Measurements from ENCODE around the gene UGP2. TPM values are rescaled to one million over a fixed set of nuclear protein-coding genes. Genes with fewer than 3 reads are reported as not detected.
A peak's percentile ranks its signal among the peaks of the same experiment; 100 is the strongest.

UGP2 gene
- total RNA-seq, 1 experiment from 2014 or later: 89.5 TPM

DNA sequence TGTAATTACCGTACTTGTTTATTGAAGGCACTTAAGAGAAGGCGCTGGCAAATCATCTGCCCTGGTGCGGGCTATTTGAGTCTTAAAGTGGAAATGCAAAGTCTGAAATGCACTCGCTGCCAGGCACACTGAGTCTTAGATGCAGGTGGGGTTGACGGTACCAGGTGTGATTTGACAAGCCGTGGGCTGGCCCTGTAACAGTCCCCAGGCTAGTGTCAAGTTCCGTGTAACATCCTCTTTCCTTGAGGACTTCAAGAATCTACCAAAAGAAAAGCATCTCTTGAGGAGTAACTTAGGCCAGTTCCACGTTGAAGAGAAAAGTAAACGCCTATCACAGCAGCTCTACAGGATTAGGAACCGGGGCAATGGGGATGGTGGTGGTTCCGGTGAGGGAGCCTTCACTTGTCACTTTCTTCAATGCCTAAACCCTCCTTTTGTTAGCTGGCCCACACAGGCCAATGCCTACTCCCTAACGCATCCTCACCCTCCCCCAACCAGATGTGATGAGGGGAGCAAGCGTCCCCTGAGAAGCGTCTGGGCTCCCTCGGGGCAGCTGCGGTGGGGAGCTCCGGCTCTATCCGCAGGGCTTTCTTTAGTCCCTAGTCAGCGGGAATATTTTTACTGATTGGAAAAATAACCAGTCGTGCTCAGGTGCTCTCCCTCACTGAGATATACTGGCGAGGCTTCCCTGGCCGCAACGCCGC, 1.5 kb upstream of the UGP2 start:
- H4K20me1 ChIP-seq (ENCODE audit: insufficient read depth): no peaks in the 10 kb centered on the region; the same call in 1 of the 2 replicates
- H3K9me2 ChIP-seq (ENCODE audit: insufficient read depth): no peaks in the 10 kb centered on the region
- peak in 1 of 2 experiments; percentile 37 for DNase-seq
- peaks cover 18% of the 10 kb centered on the region for H3F3A ChIP-seq (ENCODE audit: insufficient read depth, low read depth)
- POLR2A ChIA-PET (ENCODE audit: unreplicated experiment): interaction anchor here (0.5 to 1.2 kb wide), 3 partner anchors 11 to 1533 kb away, joined by 3 to 5 read pairs (median 3); no protein-coding TSS in a partner anchor
- peak overlapping the region; percentile 90 for H3K4me3 ChIP-seq
- BruUV-seq (replicated peaks): TSS peak; percentile 89
- H3K4me2 ChIP-seq: peak overlapping the region; percentile 92
- CTCF ChIA-PET: no interaction called here
- peak overlapping the region; percentile 94 for H2AFZ ChIP-seq
- H3K36me3 ChIP-seq (ENCODE audit: low read depth): no peaks in the 10 kb centered on the region
- H3K4me1 ChIP-seq (replicated peaks; ENCODE audit: insufficient read depth): peaks cover 36% of the 10 kb centered on the region
- H3K27ac ChIP-seq: peak overlapping the region; percentile 85; the same call in 1 of the 2 replicates
- no peaks in the 10 kb centered on the region for H3K9me3 ChIP-seq (ENCODE audit: insufficient read depth, low read depth)
- H3K27me3 ChIP-seq (ENCODE audit: insufficient read depth, low read depth): no peaks in the 10 kb centered on the region
- no peak for TF ChIP-seq EZH2 (IDR thresholded peaks at IDR 0.05; ENCODE audit: low read depth)
- TF ChIP-seq CTCF (conservative IDR thresholded peaks at IDR 0.05): no peak
- H3K79me2 ChIP-seq (ENCODE audit: low read depth): peaks cover 35% of the 10 kb centered on the region
- intact Hi-C loops (cut with micrococcal nuclease; ENCODE audit: unreplicated experiment): loop anchor here (1.0 to 10.0 kb wide), 6 partner anchors 49 to 435 kb away; partner anchors contain the start of genes MDH1 and WDPCP

GRCh38 chr2:63840785-63841253, 877 bp upstream of the UGP2 start:
- Histone ChIP-seq H4K20me1 (ENCODE audit: insufficient read depth) (no peaks in the 10 kb centered on the region; the same call in 1 of the 2 replicates), H3K4me1 (replicated peaks; ENCODE audit: insufficient read depth) (peaks cover 36% of the 10 kb centered on the region), H3K27ac (peak overlapping the region; percentile 85), H3K79me2 (ENCODE audit: low read depth) (peaks cover 41% of the 10 kb centered on the region), H3K9me3 (ENCODE audit: insufficient read depth, low read depth) (no peaks in the 10 kb centered on the region), H3K4me2 (peak overlapping the region; percentile 92), H3K4me3 (peak overlapping the region; percentile 90), H3K27me3 (ENCODE audit: insufficient read depth, low read depth) (no peaks in the 10 kb centered on the region), H3K9me2 (ENCODE audit: insufficient read depth) (no peaks in the 10 kb centered on the region), H3F3A (ENCODE audit: insufficient read depth, low read depth) (peaks cover 18% of the 10 kb centered on the region), H3K36me3 (ENCODE audit: low read depth) (no peaks in the 10 kb centered on the region), H2AFZ (peak overlapping the region; percentile 94)
- no TSS peak for BruUV-seq (replicated peaks)
- POLR2A ChIA-PET (ENCODE audit: unreplicated experiment): interaction anchor here (0.7 to 1.2 kb wide), 4 partner anchors 9 to 1532 kb away, joined by 3 to 5 read pairs (median 4); no protein-coding TSS in a partner anchor
- no peak for TF ChIP-seq EZH2 (IDR thresholded peaks at IDR 0.05; ENCODE audit: low read depth)
- no peak for TF ChIP-seq CTCF (conservative IDR thresholded peaks at IDR 0.05)
- intact Hi-C loops (cut with micrococcal nuclease; ENCODE audit: unreplicated experiment): loop anchor here (1.0 to 10.0 kb wide), 8 partner anchors 8 to 434 kb away; partner anchors contain the start of genes MDH1 and WDPCP
- peak; percentile 97 to 99 for DNase-seq
- CTCF ChIA-PET: interaction anchor here (0.5 to 1.2 kb wide), 2 partner anchors 19 to 252 kb away, joined by 3 to 5 read pairs; partner anchors contain the start of gene MDH1
